Brain microvascular endothelial cell (primary cell): Measurements from ENCODE around the gene TMEM63C.

ENCODE experiments used
- DNase-seq: peaks from one replicate; pipeline ENCODE4 v3.0.0-alpha.2; 2020
- H3K27ac ChIP-seq: fragments of 250-450 bp; sonication (Bioruptor Pico); 2 replicates; pipeline ENCODE4 v1.5.1; 2020; ENCODE audit warnings: mild to moderate bottlenecking, moderate library complexity
- H3K27me3 ChIP-seq: fragments of 250-450 bp; sonication (Bioruptor Pico); replicated peaks from 2 replicates; pipeline ENCODE4 v1.5.1; 2020; ENCODE audit warnings: mild to moderate bottlenecking
- H3K36me3 ChIP-seq: fragments of 250-450 bp; sonication (Bioruptor Pico); replicated peaks from 2 replicates; pipeline ENCODE4 v1.5.1; 2020; ENCODE audit warnings: mild to moderate bottlenecking
- H3K4me3 ChIP-seq: 2 replicates; pipeline ENCODE4 v1.5.1; 2011; ENCODE audit warnings: low read depth, mild to moderate bottlenecking, control low read depth, low read length, moderate library complexity
- in situ Hi-C: cut with HindIII; loops from 2 replicates; pipeline ENCODE4 v1.10.0; 2017; ENCODE audit warnings: low sequenced_read_pairs, low pct_ligation_motif_present
- TF ChIP-seq, protein P1 (sequence below): IDR thresholded peaks from 2 replicates; pipeline ENCODE4 v1.5.1; 2011; ENCODE audit warnings: low read depth, mild to moderate bottlenecking, moderate library complexity, low read length, control low read depth, inconsistent platforms; ENCODE audit errors: missing control alignments

The TMEM63C gene

DNA sequence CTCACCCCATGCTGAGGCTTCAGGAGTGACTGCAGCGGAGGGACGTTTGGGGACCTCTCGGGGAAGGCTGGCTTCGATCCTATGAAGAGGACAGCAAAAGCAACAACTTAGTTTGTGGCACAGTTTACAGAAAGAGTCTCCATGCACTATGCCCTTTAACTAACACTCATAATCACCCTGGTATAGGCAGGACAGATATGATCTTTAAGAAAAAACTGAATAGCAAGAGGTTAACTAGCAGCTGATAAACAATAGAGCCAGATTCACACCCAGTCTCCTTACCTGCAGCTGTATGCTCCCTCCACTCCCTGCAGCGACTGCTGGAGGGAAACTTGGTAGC, 27.4 kb downstream of the TMEM63C start:
- H3K27me3 ChIP-seq: no peaks in the 10 kb centered on the region
- H3K36me3 ChIP-seq: no peaks in the 10 kb centered on the region
- no peak overlapping the region for H3K27ac ChIP-seq
- no peak for DNase-seq
- in situ Hi-C loops: no loop called here
- TF ChIP-seq, protein P1, sequence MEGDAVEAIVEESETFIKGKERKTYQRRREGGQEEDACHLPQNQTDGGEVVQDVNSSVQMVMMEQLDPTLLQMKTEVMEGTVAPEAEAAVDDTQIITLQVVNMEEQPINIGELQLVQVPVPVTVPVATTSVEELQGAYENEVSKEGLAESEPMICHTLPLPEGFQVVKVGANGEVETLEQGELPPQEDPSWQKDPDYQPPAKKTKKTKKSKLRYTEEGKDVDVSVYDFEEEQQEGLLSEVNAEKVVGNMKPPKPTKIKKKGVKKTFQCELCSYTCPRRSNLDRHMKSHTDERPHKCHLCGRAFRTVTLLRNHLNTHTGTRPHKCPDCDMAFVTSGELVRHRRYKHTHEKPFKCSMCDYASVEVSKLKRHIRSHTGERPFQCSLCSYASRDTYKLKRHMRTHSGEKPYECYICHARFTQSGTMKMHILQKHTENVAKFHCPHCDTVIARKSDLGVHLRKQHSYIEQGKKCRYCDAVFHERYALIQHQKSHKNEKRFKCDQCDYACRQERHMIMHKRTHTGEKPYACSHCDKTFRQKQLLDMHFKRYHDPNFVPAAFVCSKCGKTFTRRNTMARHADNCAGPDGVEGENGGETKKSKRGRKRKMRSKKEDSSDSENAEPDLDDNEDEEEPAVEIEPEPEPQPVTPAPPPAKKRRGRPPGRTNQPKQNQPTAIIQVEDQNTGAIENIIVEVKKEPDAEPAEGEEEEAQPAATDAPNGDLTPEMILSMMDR: no peak
- no peak overlapping the region for H3K4me3 ChIP-seq

DNA sequence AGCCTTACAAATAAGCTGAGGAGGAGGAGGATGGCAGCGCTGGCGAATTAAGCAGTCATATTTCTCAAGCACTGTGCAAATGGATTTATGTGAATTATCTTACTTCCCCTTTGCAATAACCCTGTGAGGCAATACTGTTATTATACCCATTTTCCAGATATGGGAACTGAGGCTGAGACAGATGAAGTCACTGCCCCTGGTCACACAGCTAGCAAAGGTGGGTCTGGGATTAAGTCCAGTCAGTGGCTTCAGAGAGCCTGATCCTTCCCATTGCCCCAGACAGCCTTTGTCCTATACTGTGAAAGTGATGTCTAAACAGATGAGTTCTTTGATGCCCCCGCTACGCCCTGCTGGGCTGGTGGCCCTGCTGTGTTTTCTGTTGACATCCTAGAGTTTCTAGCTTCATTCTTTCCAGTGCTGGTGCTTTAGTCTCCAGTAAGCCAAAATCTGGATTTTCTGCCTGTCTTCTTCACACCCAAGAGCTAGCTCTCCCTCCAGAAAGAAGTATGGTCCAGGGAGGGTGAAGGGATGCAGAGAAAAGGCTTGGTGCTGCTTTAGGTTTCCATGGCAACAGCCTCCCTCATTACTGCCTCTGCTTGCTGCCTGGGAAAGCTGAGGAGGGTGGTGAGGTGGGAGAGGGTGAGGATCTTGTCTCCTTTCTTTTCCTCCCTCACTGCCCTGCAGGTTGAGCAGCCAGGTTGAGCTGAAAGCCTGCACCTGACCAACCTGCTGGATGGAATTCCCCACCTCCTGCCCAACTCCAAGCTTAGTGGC, 30.7 kb downstream of the TMEM63C start:
- Histone ChIP-seq H3K36me3 (no peaks in the 10 kb centered on the region), H3K4me3 (no peak overlapping the region), H3K27me3 (no peaks in the 10 kb centered on the region), H3K27ac (no peak overlapping the region)
- in situ Hi-C loops: no loop called here
- TF ChIP-seq, protein P1: no peak
- DNase-seq: no peak

DNA sequence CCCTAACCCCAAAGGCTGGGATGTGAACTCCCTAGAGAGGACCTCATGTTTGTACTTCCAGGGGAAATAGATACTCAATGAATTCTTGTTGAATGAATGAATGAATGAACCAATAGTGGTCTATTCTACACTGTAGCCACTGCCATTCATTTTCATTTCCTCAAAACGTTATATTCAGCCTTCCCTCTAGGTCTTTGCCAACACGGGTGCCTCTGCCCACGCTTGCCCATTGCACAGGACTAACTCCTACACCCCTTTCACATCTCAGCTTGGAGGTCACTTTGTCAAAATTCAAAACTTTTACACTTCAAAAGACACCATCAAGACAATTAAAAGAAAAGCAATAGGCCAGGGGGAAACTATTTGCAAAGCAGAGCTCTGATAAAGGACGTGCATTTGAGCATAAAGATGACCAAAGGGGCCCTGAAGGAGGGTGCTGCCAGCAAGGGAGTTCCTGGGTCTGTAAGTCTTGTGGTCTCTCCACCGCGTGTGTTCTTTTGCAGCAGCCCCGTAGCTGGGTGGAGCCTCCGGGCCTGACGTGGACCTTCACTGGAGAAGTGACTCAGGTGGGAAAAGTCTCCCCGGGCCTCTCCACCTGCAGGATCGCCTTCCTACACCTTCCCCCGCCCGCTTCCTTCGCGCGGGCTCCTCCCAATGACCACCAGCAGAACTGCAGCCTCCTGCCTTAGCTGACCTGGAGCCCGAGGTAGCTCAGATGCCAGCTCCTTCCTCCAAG, 31.5 kb downstream of the TMEM63C start:
- no peak overlapping the region for H3K4me3 ChIP-seq
- H3K36me3 ChIP-seq: no peaks in the 10 kb centered on the region
- TF ChIP-seq, protein P1: peak; percentile 82
- H3K27ac ChIP-seq: no peak overlapping the region
- in situ Hi-C loops: no loop called here
- H3K27me3 ChIP-seq: no peaks in the 10 kb centered on the region
- peak; percentile 3 for DNase-seq

DNA sequence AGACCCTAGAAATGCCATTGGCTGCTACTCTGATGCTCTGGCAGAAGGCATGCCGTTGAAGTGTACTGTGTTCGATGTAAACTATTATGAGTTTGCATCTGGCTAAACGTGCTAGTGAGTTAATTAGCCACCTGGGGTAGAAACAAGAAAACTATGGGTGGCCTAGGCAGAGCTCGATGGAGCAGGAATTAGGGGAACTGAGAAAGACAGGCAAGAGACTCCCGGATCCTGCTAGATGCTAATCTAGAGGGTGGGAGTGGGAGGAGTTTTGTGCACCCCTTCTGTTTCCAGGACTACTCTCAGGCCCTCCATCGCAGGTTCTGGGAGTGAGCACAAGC, 32.0 kb downstream of the TMEM63C start:
- DNase-seq: no peak
- in situ Hi-C loops: no loop called here
- H3K27ac ChIP-seq: no peak overlapping the region
- TF ChIP-seq, protein P1: no peak
- no peak overlapping the region for H3K4me3 ChIP-seq
- H3K36me3 ChIP-seq: no peaks in the 10 kb centered on the region
- H3K27me3 ChIP-seq: no peaks in the 10 kb centered on the region

DNA sequence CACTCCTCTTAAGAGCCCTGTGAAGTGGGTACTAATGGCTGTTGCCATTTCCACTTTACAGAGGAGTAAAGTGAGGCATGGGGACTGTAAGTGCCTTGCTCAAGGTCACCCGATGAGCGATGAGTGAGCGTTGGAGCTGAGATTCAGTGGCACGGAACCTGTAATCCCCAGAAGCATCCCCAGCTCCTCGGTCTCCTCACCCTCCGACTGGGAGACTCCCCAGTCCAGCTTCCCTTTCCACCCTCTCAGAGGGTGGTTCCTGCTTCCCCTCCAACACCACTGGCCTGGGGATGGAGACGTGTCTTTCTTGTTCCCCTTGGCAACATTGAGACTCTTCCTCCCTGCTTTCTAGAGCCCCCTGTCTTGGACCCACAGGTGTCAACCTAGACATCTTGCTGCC, 32.6 kb downstream of the TMEM63C start:
- Histone ChIP-seq H3K36me3 (no peaks in the 10 kb centered on the region), H3K27ac (no peak overlapping the region), H3K27me3 (no peaks in the 10 kb centered on the region), H3K4me3 (no peak overlapping the region)
- TF ChIP-seq, protein P1: no peak
- DNase-seq: no peak
- in situ Hi-C loops: no loop called here
